Calu3 (cell line): Measurements from ENCODE around the gene OPCML. TPM values are rescaled to one million over a fixed set of nuclear protein-coding genes. Genes with fewer than 3 reads are reported as not detected.

Source experiments
- BruUV-seq: library from RNA; stranded (reverse); fragments of 400-500 nt; replicated peaks from 2 replicates; lab custom pipeline; 2021; lab: Mats Ljungman, UMichigan
- CTCF ChIA-PET: fragments of 300-600 bp; sonication (Branson Sonifier 250); formaldehyde crosslinking; loops from one replicate; lab custom pipeline; 2022; ENCODE audit warnings: antibody characterized with exemption; lab: Charles Lee
- DNase-seq: peaks from one replicate; pipeline ENCODE4 v3.0.0; 2022
- H3K27ac Mint-ChIP-seq: one replicate; pipeline ENCODE4 v1.8.0; 2022; ENCODE audit warnings: mixed read lengths; ENCODE audit not compliant: unreplicated experiment
- H3K27me3 Mint-ChIP-seq: one replicate; pipeline ENCODE4 v1.8.0; 2022; ENCODE audit warnings: mixed read lengths; ENCODE audit not compliant: unreplicated experiment
- H3K36me3 Mint-ChIP-seq: one replicate; pipeline ENCODE4 v1.8.0; 2022; ENCODE audit warnings: mild to moderate bottlenecking, moderate library complexity, mixed read lengths; ENCODE audit not compliant: insufficient read depth, unreplicated experiment
- H3K4me1 Mint-ChIP-seq: one replicate; pipeline ENCODE4 v1.8.0; 2022; ENCODE audit warnings: mild to moderate bottlenecking, low read depth, mixed read lengths; ENCODE audit not compliant: unreplicated experiment
- H3K4me3 Mint-ChIP-seq: one replicate; pipeline ENCODE4 v1.8.0; 2022; ENCODE audit warnings: mild to moderate bottlenecking, low read depth, moderate library complexity, mixed read lengths; ENCODE audit not compliant: unreplicated experiment
- H3K9me3 Mint-ChIP-seq: one replicate; pipeline ENCODE4 v1.8.0; 2022; ENCODE audit warnings: low read depth, mixed read lengths; ENCODE audit not compliant: unreplicated experiment
- intact Hi-C: fragments of 100-400 bp; cut with micrococcal nuclease; formaldehyde crosslinking; loops from one replicate; pipeline ENCODE4 v1.10.0; 2022; ENCODE audit not compliant: unreplicated experiment
- total RNA-seq: library from RNA; stranded (reverse); gene quantifications from 2 replicates; pipeline ENCODE4 v1.2.3, GENCODE V29; 2022
- TF ChIP-seq, protein P1 (sequence below): fragments of 200-600 bp; IDR thresholded peaks from one replicate; pipeline ENCODE4 v1.8.0; 2022; ENCODE audit warnings: antibody characterized with exemption; ENCODE audit not compliant: unreplicated experiment

Gene OPCML
- total RNA-seq, 1 experiment from 2014 or later, result not detected

DNA sequence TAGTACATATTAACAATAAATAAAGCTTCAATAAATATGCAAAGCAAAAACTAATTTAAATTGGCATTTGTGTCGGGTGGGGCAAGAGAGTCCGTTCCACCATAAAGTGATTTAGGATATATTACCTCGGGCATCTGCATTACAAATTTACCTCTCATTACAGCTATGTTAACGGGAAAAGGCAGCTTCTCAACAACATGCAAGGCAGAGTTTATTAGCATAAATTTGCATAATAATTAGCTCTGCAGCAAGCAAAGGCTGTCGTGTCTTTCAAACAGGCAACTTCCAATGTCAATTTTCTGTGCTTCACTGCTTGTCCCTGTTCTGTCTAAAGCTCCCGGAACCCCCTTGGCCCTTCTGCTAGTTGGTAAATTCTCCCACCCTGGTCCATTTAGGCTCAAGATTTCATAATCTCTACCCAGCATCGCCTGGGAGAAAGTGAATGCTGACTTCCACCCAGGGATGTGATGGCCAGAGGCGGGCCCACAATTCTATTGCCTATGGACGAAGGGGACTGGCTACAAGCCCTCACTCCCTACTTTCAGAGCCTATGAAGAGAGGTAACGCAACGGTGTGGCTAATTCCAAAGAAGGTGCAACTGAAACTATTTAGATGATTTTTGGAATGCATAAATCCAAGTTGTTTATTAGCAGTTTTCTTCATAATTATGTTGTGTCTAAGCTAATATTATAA, 462.1 kb downstream of the OPCML start:
- H3K27me3 Mint-ChIP-seq, result no peaks in the 10 kb centered on the region
- no peak for DNase-seq
- H3K9me3 Mint-ChIP-seq, result peaks cover 3% of the 10 kb centered on the region
- CTCF ChIA-PET, result no interaction called here
- no peak overlapping the region for H3K4me3 Mint-ChIP-seq
- TF ChIP-seq, protein P1, sequence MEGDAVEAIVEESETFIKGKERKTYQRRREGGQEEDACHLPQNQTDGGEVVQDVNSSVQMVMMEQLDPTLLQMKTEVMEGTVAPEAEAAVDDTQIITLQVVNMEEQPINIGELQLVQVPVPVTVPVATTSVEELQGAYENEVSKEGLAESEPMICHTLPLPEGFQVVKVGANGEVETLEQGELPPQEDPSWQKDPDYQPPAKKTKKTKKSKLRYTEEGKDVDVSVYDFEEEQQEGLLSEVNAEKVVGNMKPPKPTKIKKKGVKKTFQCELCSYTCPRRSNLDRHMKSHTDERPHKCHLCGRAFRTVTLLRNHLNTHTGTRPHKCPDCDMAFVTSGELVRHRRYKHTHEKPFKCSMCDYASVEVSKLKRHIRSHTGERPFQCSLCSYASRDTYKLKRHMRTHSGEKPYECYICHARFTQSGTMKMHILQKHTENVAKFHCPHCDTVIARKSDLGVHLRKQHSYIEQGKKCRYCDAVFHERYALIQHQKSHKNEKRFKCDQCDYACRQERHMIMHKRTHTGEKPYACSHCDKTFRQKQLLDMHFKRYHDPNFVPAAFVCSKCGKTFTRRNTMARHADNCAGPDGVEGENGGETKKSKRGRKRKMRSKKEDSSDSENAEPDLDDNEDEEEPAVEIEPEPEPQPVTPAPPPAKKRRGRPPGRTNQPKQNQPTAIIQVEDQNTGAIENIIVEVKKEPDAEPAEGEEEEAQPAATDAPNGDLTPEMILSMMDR, result no peak
- intact Hi-C loops, result no loop called here
- BruUV-seq, result no TSS peak
- no peaks in the 10 kb centered on the region for H3K4me1 Mint-ChIP-seq
- no peak overlapping the region for H3K27ac Mint-ChIP-seq
- H3K36me3 Mint-ChIP-seq, result no peaks in the 10 kb centered on the region

DNA sequence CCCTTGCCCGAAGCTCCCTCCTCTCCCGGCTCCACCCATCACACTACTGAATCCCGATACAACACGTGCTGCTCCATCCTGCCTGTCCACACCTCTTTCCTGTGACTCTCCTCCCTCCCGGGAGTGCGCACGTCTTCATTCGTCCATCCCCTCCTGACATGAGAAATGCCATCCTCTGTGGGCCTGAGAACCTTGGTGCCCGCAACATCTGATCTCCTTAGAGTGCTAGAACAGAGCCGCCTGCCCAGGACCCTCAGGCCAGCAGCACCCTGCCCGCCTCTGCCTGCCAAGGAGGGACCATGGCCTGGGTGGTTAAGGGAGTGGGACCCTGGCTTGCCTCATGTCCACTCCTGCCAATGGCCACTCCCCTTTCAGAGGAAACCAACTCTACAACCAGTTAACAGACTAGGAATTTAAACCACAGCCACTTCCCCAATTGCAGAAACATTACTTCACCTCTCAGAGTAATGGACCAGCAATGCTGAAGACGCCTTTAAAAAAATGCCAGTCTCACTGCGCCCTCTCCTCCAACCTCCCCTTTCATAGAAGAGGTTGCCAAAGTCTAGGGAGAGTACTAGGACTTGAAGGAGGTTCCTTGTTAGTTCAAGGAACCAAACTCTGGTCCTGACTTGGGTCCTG, 466.3 kb downstream of the OPCML start:
- BruUV-seq, result no TSS peak
- Mint-ChIP-seq H3K4me3 (no peak overlapping the region), H3K27ac (no peak overlapping the region), H3K4me1 (no peaks in the 10 kb centered on the region), H3K27me3 (no peaks in the 10 kb centered on the region), H3K36me3 (no peaks in the 10 kb centered on the region), H3K9me3 (peaks cover 5% of the 10 kb centered on the region)
- DNase-seq, result no peak
- TF ChIP-seq, protein P1, result no peak
- CTCF ChIA-PET, result no interaction called here
- intact Hi-C loops, result no loop called here

DNA sequence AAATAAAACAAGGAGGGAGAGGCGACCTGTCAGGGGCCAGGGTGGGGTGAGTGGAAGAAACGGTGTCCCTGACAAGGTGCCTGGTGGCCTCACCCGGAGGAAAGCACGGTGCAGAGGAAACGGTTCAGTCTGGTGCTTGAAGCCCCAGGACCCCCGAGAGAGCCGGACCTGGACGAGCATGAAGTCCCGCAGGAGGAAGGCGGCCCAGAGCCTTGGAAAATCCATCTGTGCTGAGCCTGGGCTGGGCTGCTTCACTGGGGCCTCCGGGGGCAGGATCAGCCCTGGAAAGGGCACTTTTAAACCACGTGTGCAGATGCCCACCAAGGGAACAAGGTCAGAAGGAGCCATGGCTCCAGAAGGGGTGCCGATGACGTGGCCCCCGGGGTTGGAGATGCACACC, 467.3 kb downstream of the OPCML start:
- H3K36me3 Mint-ChIP-seq, result no peaks in the 10 kb centered on the region
- no peak overlapping the region for H3K27ac Mint-ChIP-seq
- H3K4me3 Mint-ChIP-seq, result no peak overlapping the region
- no peaks in the 10 kb centered on the region for H3K27me3 Mint-ChIP-seq
- CTCF ChIA-PET, result no interaction called here
- no peaks in the 10 kb centered on the region for H3K4me1 Mint-ChIP-seq
- H3K9me3 Mint-ChIP-seq, result peaks cover 5% of the 10 kb centered on the region
- intact Hi-C loops, result no loop called here
- no peak for DNase-seq
- TF ChIP-seq, protein P1, result no peak
- no TSS peak for BruUV-seq

DNA sequence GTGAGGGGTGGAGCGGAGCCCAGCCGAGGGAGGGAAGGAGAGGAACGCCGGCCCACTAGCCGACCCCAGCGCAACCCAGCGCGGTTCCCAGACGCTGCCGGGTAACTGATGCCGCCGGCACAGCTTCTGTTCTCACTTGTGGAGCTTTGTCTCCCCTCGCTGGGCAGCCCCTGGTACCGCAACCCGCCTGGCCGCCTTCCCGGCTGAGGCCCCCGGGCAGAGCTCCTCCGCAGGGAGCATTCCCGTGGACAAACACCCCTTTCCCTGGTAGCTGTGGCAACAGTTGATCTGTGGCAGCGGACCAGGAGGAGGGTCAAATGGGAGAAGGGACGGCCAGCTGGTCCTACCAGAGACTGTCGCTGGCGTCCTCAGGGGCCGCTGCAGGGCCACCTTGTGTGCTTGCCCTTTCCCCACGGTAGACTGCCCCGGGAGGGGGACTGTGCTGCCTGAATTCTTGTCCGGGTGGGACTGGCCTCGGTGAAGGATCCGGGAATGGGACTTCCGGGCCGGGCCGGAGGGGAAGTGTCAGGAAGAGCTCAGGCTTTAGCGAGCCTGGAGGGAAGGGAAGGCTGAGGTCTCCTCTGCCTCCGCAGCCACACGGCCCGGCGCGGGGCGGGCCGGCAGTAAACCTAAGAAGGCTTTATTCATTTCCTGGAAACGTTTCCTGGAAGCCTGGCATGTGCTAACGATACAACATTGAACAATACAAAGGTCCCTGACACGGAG, 468.0 kb downstream of the OPCML start:
- no TSS peak for BruUV-seq
- intact Hi-C loops, result no loop called here
- Mint-ChIP-seq H3K36me3 (no peaks in the 10 kb centered on the region), H3K27ac (no peak overlapping the region), H3K4me1 (no peaks in the 10 kb centered on the region), H3K27me3 (no peaks in the 10 kb centered on the region), H3K9me3 (peaks cover 5% of the 10 kb centered on the region), H3K4me3 (no peak overlapping the region)
- TF ChIP-seq, protein P1, result no peak
- DNase-seq, result no peak
- CTCF ChIA-PET, result no interaction called here
